HEK293T (cell line): ENCODE results near the gene SLC26A9.

Source experiments
- ARNT ChIP-seq: fragments of 450-650 bp; IDR thresholded peaks from 2 replicates; pipeline ENCODE4 v1.6.1; 2017; ENCODE audit warnings: mild to moderate bottlenecking
- BHLHE40 ChIP-seq: fragments of 450-650 bp; IDR thresholded peaks from 2 replicates; pipeline ENCODE4 v1.6.1; 2016; ENCODE audit warnings: mild to moderate bottlenecking, moderate library complexity, borderline replicate concordance
- CTBP1 ChIP-seq: fragments of 450-650 bp; IDR thresholded peaks from 2 replicates; pipeline ENCODE4 v1.6.1; 2016; ENCODE audit warnings: borderline replicate concordance
- ELF4 ChIP-seq: fragments of 450-650 bp; IDR thresholded peaks from 2 replicates; pipeline ENCODE4 v1.6.1; 2017; ENCODE audit warnings: antibody characterized with exemption
- FOXA1 ChIP-seq: fragments of 450-650 bp; IDR thresholded peaks from 2 replicates; pipeline ENCODE4 v1.6.1; 2016; ENCODE audit warnings: mild to moderate bottlenecking
- FOXK2 ChIP-seq: fragments of 450-650 bp; IDR thresholded peaks from 2 replicates; pipeline ENCODE4 v1.6.1; 2016; ENCODE audit warnings: mild to moderate bottlenecking
- FOXM1 ChIP-seq: fragments of 450-650 bp; IDR thresholded peaks from 2 replicates; pipeline ENCODE4 v1.6.1; 2017; ENCODE audit warnings: mild to moderate bottlenecking, borderline replicate concordance
- HDGF ChIP-seq: fragments of 450-650 bp; IDR thresholded peaks from 2 replicates; pipeline ENCODE4 v1.6.1; 2017; ENCODE audit warnings: antibody characterized with exemption, borderline replicate concordance
- LEF1 ChIP-seq: fragments of 450-650 bp; IDR thresholded peaks from 2 replicates; pipeline ENCODE4 v1.6.1; 2017; ENCODE audit warnings: mild to moderate bottlenecking, borderline replicate concordance
- NFRKB ChIP-seq: fragments of 450-650 bp; IDR thresholded peaks from 2 replicates; pipeline ENCODE4 v1.6.1; 2016; ENCODE audit warnings: mild to moderate bottlenecking, moderate library complexity
- SP1 ChIP-seq: fragments of 450-650 bp; IDR thresholded peaks from 2 replicates; pipeline ENCODE4 v1.6.1; 2017
- SUZ12 ChIP-seq: fragments of 450-650 bp; IDR thresholded peaks from 2 replicates; pipeline ENCODE4 v1.6.1; 2016; ENCODE audit warnings: mild to moderate bottlenecking
- TARDBP ChIP-seq: fragments of 450-650 bp; IDR thresholded peaks from 2 replicates; pipeline ENCODE4 v1.6.1; 2016
- ZNF384 ChIP-seq: fragments of 450-650 bp; IDR thresholded peaks from 2 replicates; pipeline ENCODE4 v1.6.1; 2016

DNA sequence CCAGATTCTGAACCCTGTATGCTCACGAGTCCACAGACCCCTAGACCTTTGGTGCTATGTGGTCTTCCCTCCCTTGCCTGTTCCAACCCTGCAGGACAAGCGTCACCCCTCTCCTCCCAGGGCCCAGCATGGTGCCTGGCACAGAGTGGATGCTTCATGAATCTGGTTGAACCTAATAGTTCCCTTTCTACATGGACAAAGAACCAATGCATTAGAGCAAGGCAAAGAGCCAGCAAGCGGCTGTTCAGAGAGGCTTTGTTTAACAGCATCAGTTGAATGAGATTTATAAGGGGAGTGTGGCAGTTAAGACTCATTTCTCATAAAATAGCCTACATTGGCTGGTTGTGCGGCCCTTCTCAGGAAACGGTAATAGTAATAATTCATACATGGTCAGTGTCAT lies 14.9 kb downstream of the SLC26A9 start:
- TF ChIP-seq SUZ12 (no peak), BHLHE40 (no peak), FOXA1 (no peak), FOXK2 (no peak), ARNT (no peak), CTBP1 (no peak), ZNF384 (no peak), LEF1 (no peak), NFRKB (no peak), ELF4 (no peak), HDGF (no peak), SP1 (no peak), FOXM1 (no peak), TARDBP (no peak)
